A549 treated with ZK216348 at 1 μM for 4 hours (cell line): Measurements from ENCODE around the gene PPT1. TPM values are rescaled to one million over a fixed set of nuclear protein-coding genes. Genes with fewer than 3 reads are reported as not detected.

Experiments
- total RNA-seq: library from RNA; stranded (reverse); fragments of 200-300 nt; extraction: Qiagen RNA extraction; gene quantifications from 5 replicates; pipeline ENCODE4 v1.2.3, GENCODE V29; 2022; ENCODE audit warnings: low read depth

Gene PPT1
- total RNA-seq = 62.5 to 82.0 TPM (median 64.9 TPM) in 5 replicates

GRCh38 chr1:40096977-40097782 lies at the start of gene PPT1:
Gene PPT1 (minus strand): TSS chr1:40097252. CDS start chr1:40097238, 14 bp downstream.

GRCh38 chr1:40040511-40041465 lies 56.3 kb downstream of the PPT1 start, which contains the start of gene CAP1:
Gene CAP1 (plus strand): TSS chr1:40040729. CDS start chr1:40059347, 18,618 bp downstream.

Other genes with a start within 250 kb of the PPT1 start
- gene TRIT1, start 213.7 kb downstream of the PPT1 start, total RNA-seq = 14.0 to 20.2 TPM (median 16.3 TPM) in 5 replicates
- 0.62 to 1.6 TPM (median 1.4 TPM) in 5 replicates for gene MYCL, start 195.3 kb downstream of the PPT1 start, total RNA-seq
- 3.8 to 5.2 TPM (median 4.3 TPM) in 5 replicates for gene MFSD2A, start 142.1 kb downstream of the PPT1 start, total RNA-seq
- 214 to 289 TPM (median 235 TPM) in 5 replicates for gene CAP1, start 56.5 kb downstream of the PPT1 start, total RNA-seq
- gene RLF, start 64.1 kb upstream of the PPT1 start, total RNA-seq = 4.0 to 6.7 TPM (median 5.4 TPM) in 5 replicates
- not detected in 5 replicates for gene TMCO2, start 150.7 kb upstream of the PPT1 start, total RNA-seq
- 20.4 to 42.8 TPM (median 36.6 TPM) in 5 replicates for gene ZMPSTE24, start 161.0 kb upstream of the PPT1 start, total RNA-seq
- 0.23 to 0.48 TPM (median 0.24 TPM) in 3 of 5 replicates, not detected in the others for gene COL9A2, start 220.0 kb upstream of the PPT1 start, total RNA-seq